ENCODE data around the gene TPSG1. TPM values are rescaled to one million over a fixed set of nuclear protein-coding genes. Genes with fewer than 3 reads are reported as not detected.
"Not testable (repeated sequence)": the region's sequence is repeated elsewhere in the genome, so short reads cannot be mapped to it uniquely, and the experiment has no call there.

TPSG1 gene
- total and polyA plus RNA-seq, 10 of the 15 experiments (the other 5 are each of a cell fraction or from before 2014, with no cell fraction given): not detected

DNA sequence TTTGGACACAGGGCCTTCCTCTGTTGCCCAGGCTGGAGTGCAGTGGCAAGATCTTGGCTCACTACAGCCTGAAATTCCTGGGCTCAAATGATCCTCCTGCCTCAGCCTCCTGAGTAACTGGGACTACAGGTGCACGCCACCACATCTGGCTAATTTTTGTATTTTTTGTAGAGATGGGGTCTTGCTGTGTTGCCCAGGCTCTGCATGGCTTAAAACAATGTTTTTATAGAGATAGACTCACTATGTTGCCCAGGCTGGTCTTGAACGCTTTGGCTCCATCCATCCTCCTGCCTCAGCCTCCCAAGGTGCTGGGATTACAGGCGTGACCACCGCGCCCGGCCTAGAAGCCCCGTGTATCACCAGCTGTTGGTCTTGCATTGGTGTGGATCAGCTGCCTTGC, 44.4 kb upstream of the TPSG1 start:
- POLR2A ChIA-PET; ATAC-seq; CTCF ChIA-PET; RAD21 ChIA-PET (ENCODE audit: unreplicated experiment); BruUV-seq (replicated peaks); in situ Hi-C loops (cut with MboI); H3K4me3 ChIP-seq; SMC1A ChIA-PET (ENCODE audit: uncharacterized antibody, unreplicated experiment); DNase-seq (ENCODE audit: low read depth, low spot score); H3K36me3 ChIP-seq (ENCODE audit: control insufficient read depth in 2 of 2, insufficient read depth in 2 of 2, low read length in 1 of 2); H3K4me2 ChIP-seq (ENCODE audit: control insufficient read depth, insufficient read depth); H3K4me1 ChIP-seq (ENCODE audit: control insufficient read depth, insufficient read depth, low read length); H2AFZ ChIP-seq (ENCODE audit: control insufficient read depth, low read depth, low read length); H3K27ac ChIP-seq (ENCODE audit: control insufficient read depth, insufficient read depth); H3K27me3 ChIP-seq (replicated peaks in 1 of 2; ENCODE audit: control insufficient read depth in 2 of 2, insufficient read depth in 2 of 2, low read length in 1 of 2); H3K9ac ChIP-seq (ENCODE audit: control insufficient read depth, insufficient read depth, low read length); intact Hi-C loops (cut with micrococcal nuclease; ENCODE audit: unreplicated experiment); H4K20me1 ChIP-seq (ENCODE audit: control insufficient read depth, insufficient read depth); H3K79me2 ChIP-seq (ENCODE audit: control insufficient read depth, insufficient read depth, low read length); FAIRE-seq; H3K9me3 ChIP-seq (replicated peaks; ENCODE audit: control insufficient read depth, insufficient read depth, low read length): not testable (repeated sequence)
- WGBS (ENCODE audit: insufficient coverage, insufficient replicate concordance, low lambda C conversion rate, missing lambda C conversion rate): 62% methylated on average over 7 of the region's 7 CpGs

DNA sequence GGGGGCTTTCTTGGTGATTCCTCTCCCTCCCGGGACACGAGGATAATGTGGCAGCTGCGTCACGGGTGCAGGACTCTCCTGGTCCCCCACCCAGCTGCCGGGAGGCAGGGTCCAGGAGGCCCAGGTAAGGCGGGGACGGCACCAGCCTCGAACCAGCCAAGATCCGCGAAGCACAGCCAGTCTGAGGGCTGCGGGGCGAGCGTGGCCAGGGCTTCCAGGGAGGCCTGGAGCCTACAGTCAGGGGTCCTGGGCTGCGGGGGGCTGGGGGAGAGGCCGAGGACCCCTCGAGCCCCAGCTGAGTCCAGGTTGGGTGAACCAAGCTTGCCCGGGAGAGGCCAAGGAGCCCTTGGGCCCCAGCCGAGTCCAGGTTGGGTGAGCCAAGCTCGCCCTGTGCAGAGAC, 40.8 kb upstream of the TPSG1 start:
- CTCF ChIA-PET: no interaction called here
- no peak for FAIRE-seq
- Histone ChIP-seq H3K79me2 (ENCODE audit: control insufficient read depth, insufficient read depth, low read length) (no peaks in the 10 kb centered on the region), H3K9ac (ENCODE audit: control insufficient read depth, insufficient read depth, low read length) (no peak overlapping the region), H3K4me1 (ENCODE audit: control insufficient read depth, insufficient read depth, low read length) (no peaks in the 10 kb centered on the region), H3K4me2 (ENCODE audit: control insufficient read depth, insufficient read depth) (no peak overlapping the region), H4K20me1 (ENCODE audit: control insufficient read depth, insufficient read depth) (no peaks in the 10 kb centered on the region), H3K4me3 (no peak overlapping the region), H3K9me3 (replicated peaks; ENCODE audit: control insufficient read depth, insufficient read depth, low read length) (no peaks in the 10 kb centered on the region), H3K36me3 (ENCODE audit: control insufficient read depth in 2 of 2, insufficient read depth in 2 of 2, low read length in 1 of 2) (no peaks in the 10 kb centered on the region), H3K27me3 (replicated peaks in 1 of 2; ENCODE audit: control insufficient read depth in 2 of 2, insufficient read depth in 2 of 2, low read length in 1 of 2) (no peaks in the 10 kb centered on the region), H3K27ac (ENCODE audit: control insufficient read depth, insufficient read depth) (no peak overlapping the region), H2AFZ (ENCODE audit: control insufficient read depth, low read depth, low read length) (no peak overlapping the region)
- BruUV-seq (replicated peaks): no TSS peak
- intact Hi-C loops (cut with micrococcal nuclease; ENCODE audit: unreplicated experiment): no loop called here
- no peak for ATAC-seq
- in situ Hi-C loops (cut with MboI): no loop called here
- SMC1A ChIA-PET (ENCODE audit: uncharacterized antibody, unreplicated experiment): no interaction called here
- DNase-seq (ENCODE audit: low read depth, low spot score): no peak
- RAD21 ChIA-PET (ENCODE audit: unreplicated experiment): no interaction called here
- 49% methylated on average over 18 of the region's 19 CpGs for WGBS (ENCODE audit: insufficient coverage, insufficient replicate concordance, low lambda C conversion rate, missing lambda C conversion rate)
- POLR2A ChIA-PET: no interaction called here
- no peak for TF ChIP-seq SMAD5 (IDR thresholded peaks at IDR 0.05; ENCODE audit: low read depth)
- TF ChIP-seq JUND (IDR thresholded peaks at IDR 0.05; ENCODE audit: low read depth, low read length): no peak
- no peak for TF ChIP-seq PAX8 (IDR thresholded peaks at IDR 0.05)
- TF ChIP-seq ZNF622 (IDR thresholded peaks at IDR 0.05): no peak
- no peak for TF ChIP-seq CBX5 (IDR thresholded peaks at IDR 0.05; ENCODE audit: low read depth)
- TF ChIP-seq MEF2A (IDR thresholded peaks at IDR 0.05; ENCODE audit: insufficient read depth, low read depth, low read length): no peak
- no peak for TF ChIP-seq EED (IDR thresholded peaks at IDR 0.05; ENCODE audit: low read depth)
- TF ChIP-seq MYC (IDR thresholded peaks at IDR 0.05; ENCODE audit: insufficient read depth, insufficient read length, insufficient replicate concordance, low read length, severe bottlenecking): no peak
- TF ChIP-seq CREB1 (IDR thresholded peaks at IDR 0.05; ENCODE audit: low read depth): no peak
- no peak for TF ChIP-seq GATAD2B (conservative IDR thresholded peaks at IDR 0.05; ENCODE audit: low read depth)
- TF ChIP-seq, protein P1, sequence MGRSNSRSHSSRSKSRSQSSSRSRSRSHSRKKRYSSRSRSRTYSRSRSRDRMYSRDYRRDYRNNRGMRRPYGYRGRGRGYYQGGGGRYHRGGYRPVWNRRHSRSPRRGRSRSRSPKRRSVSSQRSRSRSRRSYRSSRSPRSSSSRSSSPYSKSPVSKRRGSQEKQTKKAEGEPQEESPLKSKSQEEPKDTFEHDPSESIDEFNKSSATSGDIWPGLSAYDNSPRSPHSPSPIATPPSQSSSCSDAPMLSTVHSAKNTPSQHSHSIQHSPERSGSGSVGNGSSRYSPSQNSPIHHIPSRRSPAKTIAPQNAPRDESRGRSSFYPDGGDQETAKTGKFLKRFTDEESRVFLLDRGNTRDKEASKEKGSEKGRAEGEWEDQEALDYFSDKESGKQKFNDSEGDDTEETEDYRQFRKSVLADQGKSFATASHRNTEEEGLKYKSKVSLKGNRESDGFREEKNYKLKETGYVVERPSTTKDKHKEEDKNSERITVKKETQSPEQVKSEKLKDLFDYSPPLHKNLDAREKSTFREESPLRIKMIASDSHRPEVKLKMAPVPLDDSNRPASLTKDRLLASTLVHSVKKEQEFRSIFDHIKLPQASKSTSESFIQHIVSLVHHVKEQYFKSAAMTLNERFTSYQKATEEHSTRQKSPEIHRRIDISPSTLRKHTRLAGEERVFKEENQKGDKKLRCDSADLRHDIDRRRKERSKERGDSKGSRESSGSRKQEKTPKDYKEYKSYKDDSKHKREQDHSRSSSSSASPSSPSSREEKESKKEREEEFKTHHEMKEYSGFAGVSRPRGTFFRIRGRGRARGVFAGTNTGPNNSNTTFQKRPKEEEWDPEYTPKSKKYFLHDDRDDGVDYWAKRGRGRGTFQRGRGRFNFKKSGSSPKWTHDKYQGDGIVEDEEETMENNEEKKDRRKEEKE (IDR thresholded peaks at IDR 0.05): no peak
- TF ChIP-seq SUZ12 (IDR thresholded peaks at IDR 0.05; ENCODE audit: unreplicated experiment): no peak
- TF ChIP-seq, protein P2, sequence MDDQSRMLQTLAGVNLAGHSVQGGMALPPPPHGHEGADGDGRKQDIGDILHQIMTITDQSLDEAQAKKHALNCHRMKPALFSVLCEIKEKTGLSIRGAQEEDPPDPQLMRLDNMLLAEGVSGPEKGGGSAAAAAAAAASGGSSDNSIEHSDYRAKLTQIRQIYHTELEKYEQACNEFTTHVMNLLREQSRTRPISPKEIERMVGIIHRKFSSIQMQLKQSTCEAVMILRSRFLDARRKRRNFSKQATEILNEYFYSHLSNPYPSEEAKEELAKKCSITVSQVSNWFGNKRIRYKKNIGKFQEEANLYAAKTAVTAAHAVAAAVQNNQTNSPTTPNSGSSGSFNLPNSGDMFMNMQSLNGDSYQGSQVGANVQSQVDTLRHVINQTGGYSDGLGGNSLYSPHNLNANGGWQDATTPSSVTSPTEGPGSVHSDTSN (IDR thresholded peaks at IDR 0.05; ENCODE audit: insufficient replicate concordance, low read depth, low read length): no peak
- TF ChIP-seq TARDBP (IDR thresholded peaks at IDR 0.05; ENCODE audit: borderline replicate concordance): no peak
- TF ChIP-seq NR2F1 (conservative IDR thresholded peaks at IDR 0.05): no peak
- TF ChIP-seq, protein P3, sequence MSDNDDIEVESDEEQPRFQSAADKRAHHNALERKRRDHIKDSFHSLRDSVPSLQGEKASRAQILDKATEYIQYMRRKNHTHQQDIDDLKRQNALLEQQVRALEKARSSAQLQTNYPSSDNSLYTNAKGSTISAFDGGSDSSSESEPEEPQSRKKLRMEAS (IDR thresholded peaks at IDR 0.05; ENCODE audit: low read depth, low read length): no peak

Data from GM12878 (cell line).